Astrocyte (in vitro differentiated cells and primary cell): ENCODE measurements around the gene PLD1. TPM values are rescaled to one million over a fixed set of nuclear protein-coding genes. Genes with fewer than 3 reads are reported as not detected.

Experiments
- DNase-seq: peaks from one replicate; pipeline ENCODE4 v3.0.0-alpha.2; 2010; ENCODE audit warnings: low read depth
- FAIRE-seq: peaks from 2 replicates; lab custom pipeline; 2011; peaks lifted over from hg19 to GRCh38; lab: Jason Lieb, UNC
- H2AFZ ChIP-seq: 2 replicates; pipeline ENCODE4 v1.6.0; 2012; ENCODE audit warnings: low read depth, low read length, inconsistent platforms
- H3K27ac ChIP-seq: 2 replicates; pipeline ENCODE4 v1.5.1; 2011; ENCODE audit warnings: low read depth, low read length, inconsistent platforms
- H3K27me3 ChIP-seq: 2 replicates; pipeline ENCODE4 v1.6.0; 2011; ENCODE audit warnings: low read length, inconsistent platforms; ENCODE audit not compliant: insufficient read depth
- H3K36me3 ChIP-seq: 2 replicates; pipeline ENCODE4 v1.5.1; 2011; ENCODE audit warnings: low read length, inconsistent platforms; ENCODE audit not compliant: insufficient read depth
- H3K4me1 ChIP-seq: 2 replicates; pipeline ENCODE4 v1.5.1; 2011; ENCODE audit warnings: low read length, inconsistent platforms; ENCODE audit not compliant: insufficient read depth
- H3K4me2 ChIP-seq: 2 replicates; pipeline ENCODE4 v1.6.0; 2012; ENCODE audit warnings: low read length, inconsistent platforms
- H3K4me3 ChIP-seq: 2 replicates; pipeline ENCODE4 v1.5.1; 2011; ENCODE audit warnings: low read depth, mild to moderate bottlenecking, low read length, inconsistent platforms; ENCODE audit not compliant: insufficient read depth
- H3K79me2 ChIP-seq: 2 replicates; pipeline ENCODE4 v1.6.0; 2012; ENCODE audit warnings: mild to moderate bottlenecking, low read length, inconsistent platforms; ENCODE audit not compliant: insufficient read depth
- H3K9ac ChIP-seq: 2 replicates; pipeline ENCODE4 v1.6.0; 2012; ENCODE audit warnings: mild to moderate bottlenecking, low read length, inconsistent platforms
- H3K9me3 ChIP-seq: 2 replicates; pipeline ENCODE4 v1.5.1; 2012; ENCODE audit warnings: low read depth, mild to moderate bottlenecking, low read length, inconsistent platforms; ENCODE audit not compliant: insufficient read depth
- H4K20me1 ChIP-seq: 2 replicates; pipeline ENCODE4 v1.6.0; 2012; ENCODE audit warnings: low read length, inconsistent platforms; ENCODE audit not compliant: insufficient read depth
- H3K27ac Mint-ChIP-seq: one replicate; pipeline ENCODE4 v1.8.0; 2021; ENCODE audit warnings: mild to moderate bottlenecking, mixed read lengths; ENCODE audit not compliant: unreplicated experiment
- H3K27me3 Mint-ChIP-seq: one replicate; pipeline ENCODE4 v1.8.0; 2021; ENCODE audit warnings: low read depth, mixed read lengths; ENCODE audit not compliant: unreplicated experiment
- H3K36me3 Mint-ChIP-seq: one replicate; pipeline ENCODE4 v1.8.0; 2021; ENCODE audit warnings: low read depth, mixed read lengths; ENCODE audit not compliant: unreplicated experiment
- H3K4me1 Mint-ChIP-seq: one replicate; pipeline ENCODE4 v1.8.0; 2021; ENCODE audit warnings: low read depth, mixed read lengths; ENCODE audit not compliant: unreplicated experiment
- H3K4me3 Mint-ChIP-seq: one replicate; pipeline ENCODE4 v1.8.0; 2021; ENCODE audit warnings: mild to moderate bottlenecking, moderate library complexity, mixed read lengths; ENCODE audit not compliant: unreplicated experiment
- H3K9me3 Mint-ChIP-seq: one replicate; pipeline ENCODE4 v1.8.0; 2021; ENCODE audit warnings: mild to moderate bottlenecking, mixed read lengths; ENCODE audit not compliant: unreplicated experiment
- CTCF ChIP-seq: IDR thresholded peaks from 2 replicates; pipeline ENCODE4 v1.5.1; 2011; ENCODE audit warnings: low read depth, mild to moderate bottlenecking, inconsistent platforms, low read length, moderate library complexity; ENCODE audit not compliant: insufficient read depth
- EZH2 ChIP-seq: IDR thresholded peaks from 2 replicates; pipeline ENCODE4 v1.6.1; 2012; ENCODE audit warnings: mild to moderate bottlenecking, low read length, inconsistent platforms; ENCODE audit not compliant: insufficient read depth
- total RNA-seq: library from RNA; stranded (reverse); gene quantifications from 2 replicates; pipeline ENCODE4 v1.2.1, GENCODE V29; 2021

Gene PLD1
- total RNA-seq, 1 donor from 2014 or later, result 21.5 TPM

- Histone ChIP-seq H3K27ac (no peak overlapping the region), H3K27me3 (no peaks in the 10 kb centered on the region), H3K36me3 (no peaks in the 10 kb centered on the region), H3K79me2 (no peaks in the 10 kb centered on the region), H2AFZ (no peak overlapping the region), H3K4me3 (no peak overlapping the region), H3K9ac (no peak overlapping the region), H3K4me2 (no peak overlapping the region), H4K20me1 (no peaks in the 10 kb centered on the region), H3K4me1 (no peaks in the 10 kb centered on the region), H3K9me3 (no peaks in the 10 kb centered on the region)
- no peak for TF ChIP-seq EZH2
- TF ChIP-seq CTCF, result no peak
- H3K9me3 Mint-ChIP-seq, result no peaks in the 10 kb centered on the region
- H3K4me3 Mint-ChIP-seq, result no peak overlapping the region
- H3K27me3 Mint-ChIP-seq, result peaks cover 3% of the 10 kb centered on the region
- no peak overlapping the region for H3K27ac Mint-ChIP-seq
- DNase-seq (no peak), FAIRE-seq (no peak)
- peaks cover 1% of the 10 kb centered on the region for H3K36me3 Mint-ChIP-seq
- no peaks in the 10 kb centered on the region for H3K4me1 Mint-ChIP-seq
These were observed 253.1 kb downstream of the PLD1 start for GRCh38 chr3:171557173-171557572.

GRCh38 chr3:171556574-171557145 lies 253.6 kb downstream of the PLD1 start:
- Mint-ChIP-seq H3K27ac (no peak overlapping the region), H3K36me3 (no peaks in the 10 kb centered on the region), H3K4me3 (no peak overlapping the region), H3K9me3 (no peaks in the 10 kb centered on the region), H3K27me3 (peaks cover 3% of the 10 kb centered on the region), H3K4me1 (no peaks in the 10 kb centered on the region)
- Histone ChIP-seq H3K27ac (no peak overlapping the region), H3K79me2 (no peaks in the 10 kb centered on the region), H3K9me3 (no peaks in the 10 kb centered on the region), H3K27me3 (no peaks in the 10 kb centered on the region), H3K4me2 (no peak overlapping the region), H2AFZ (no peak overlapping the region), H3K4me3 (no peak overlapping the region), H3K36me3 (no peaks in the 10 kb centered on the region), H3K9ac (no peak overlapping the region), H4K20me1 (no peaks in the 10 kb centered on the region), H3K4me1 (no peaks in the 10 kb centered on the region)
- no peak for FAIRE-seq
- peak; percentile 20 for DNase-seq
- TF ChIP-seq CTCF, result no peak
- no peak for TF ChIP-seq EZH2

- Histone ChIP-seq H3K4me1 (no peaks in the 10 kb centered on the region), H3K27me3 (no peaks in the 10 kb centered on the region), H3K9ac (no peak overlapping the region), H4K20me1 (no peaks in the 10 kb centered on the region), H2AFZ (no peak overlapping the region), H3K4me2 (no peak overlapping the region), H3K9me3 (no peaks in the 10 kb centered on the region), H3K79me2 (no peaks in the 10 kb centered on the region), H3K36me3 (no peaks in the 10 kb centered on the region), H3K4me3 (no peak overlapping the region), H3K27ac (no peak overlapping the region)
- FAIRE-seq (no peak), DNase-seq (no peak)
- no peaks in the 10 kb centered on the region for H3K4me1 Mint-ChIP-seq
- TF ChIP-seq EZH2 (no peak), CTCF (no peak)
- H3K4me3 Mint-ChIP-seq, result no peak overlapping the region
- no peaks in the 10 kb centered on the region for H3K36me3 Mint-ChIP-seq
- H3K9me3 Mint-ChIP-seq, result no peaks in the 10 kb centered on the region
- H3K27me3 Mint-ChIP-seq, result peaks cover 3% of the 10 kb centered on the region
- no peak overlapping the region for H3K27ac Mint-ChIP-seq
These were observed 254.1 kb downstream of the PLD1 start for GRCh38 chr3:171556148-171556547.
